ENCODE data around the gene AP5Z1.

AP5Z1 gene

DNA sequence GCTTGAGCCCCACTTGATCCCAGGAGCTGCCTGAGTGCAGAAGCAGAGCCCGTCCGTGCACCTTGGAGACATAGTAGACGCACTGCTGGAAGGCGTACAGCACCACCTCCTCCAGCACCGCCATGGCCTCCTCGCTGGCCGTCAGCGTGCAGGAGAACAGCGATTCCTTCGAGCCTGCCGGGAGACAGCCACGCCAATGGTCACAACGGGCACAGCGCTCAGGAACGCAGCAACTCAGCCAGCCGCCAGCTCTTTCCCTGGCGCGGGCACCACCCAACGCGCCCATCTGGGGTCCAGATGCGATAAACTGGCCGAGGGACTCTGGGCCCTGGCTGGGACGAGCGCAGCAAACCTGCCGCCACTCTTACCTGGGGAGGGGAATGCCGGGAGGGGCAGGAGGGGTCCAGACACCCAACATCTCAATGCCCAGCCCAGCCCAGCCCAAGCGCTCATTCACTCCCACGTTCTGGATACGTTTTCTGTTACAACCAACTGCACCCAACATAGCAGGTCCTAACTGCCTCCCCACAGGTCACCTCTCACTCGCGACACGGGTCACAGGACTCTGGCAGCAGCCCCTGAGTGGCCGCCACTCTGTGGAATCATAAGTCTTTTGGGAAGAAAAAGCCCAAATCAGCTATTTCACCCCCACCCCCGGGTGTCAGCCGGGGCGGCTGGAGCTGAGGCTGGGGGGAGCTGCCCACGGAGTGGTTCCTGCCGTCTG, 41.9 kb downstream of the AP5Z1 start:
- Histone ChIP-seq H3K4me1 (ENCODE audit: insufficient read depth, low read length, severe bottlenecking) (no peaks in the 10 kb centered on the region), H3K9me3 (ENCODE audit: low read length) (no peaks in the 10 kb centered on the region), H3K4me2 (ENCODE audit: low read length) (no peak overlapping the region), H2AFZ (ENCODE audit: low read length) (no peak overlapping the region), H3K27ac (ENCODE audit: low read depth, low read length, poor library complexity, severe bottlenecking) (no peak overlapping the region), H3K36me3 (ENCODE audit: insufficient read depth, low read length) (no peaks in the 10 kb centered on the region), H3K9ac (ENCODE audit: low read length) (no peak overlapping the region), H3K27me3 (ENCODE audit: insufficient read depth, low read length) (peaks cover 4% of the 10 kb centered on the region; the same call in 1 of the 2 replicates), H3K4me3 (ENCODE audit: low read depth, low read length, poor library complexity, severe bottlenecking) (no peak overlapping the region), H3F3A (ENCODE audit: insufficient read depth, low read length) (no peaks in the 10 kb centered on the region), H4K20me1 (ENCODE audit: insufficient read depth, low read length) (no peaks in the 10 kb centered on the region), H3K9me2 (ENCODE audit: low read depth, low read length) (no peaks in the 10 kb centered on the region), H3K79me2 (ENCODE audit: insufficient read depth, low read length) (no peaks in the 10 kb centered on the region)
- TF ChIP-seq CTCF (IDR thresholded peaks at IDR 0.05; ENCODE audit: low read length), result no peak
- TF ChIP-seq EZH2 (IDR thresholded peaks at IDR 0.05; ENCODE audit: borderline replicate concordance, low read length), result no peak

GRCh38 chr7:4818000-4818794, 42.8 kb downstream of the AP5Z1 start:
- H3F3A ChIP-seq (ENCODE audit: insufficient read depth, low read length), result no peaks in the 10 kb centered on the region
- H2AFZ ChIP-seq (ENCODE audit: low read length), result no peak overlapping the region
- no peak overlapping the region for H3K27ac ChIP-seq (ENCODE audit: low read depth, low read length, poor library complexity, severe bottlenecking)

More at GRCh38 chr7:4818000-4818794, 42.8 kb downstream of the AP5Z1 start:
- Histone ChIP-seq H3K4me2 (ENCODE audit: low read length) (no peak overlapping the region), H3K79me2 (ENCODE audit: insufficient read depth, low read length) (no peaks in the 10 kb centered on the region), H3K36me3 (ENCODE audit: insufficient read depth, low read length) (no peaks in the 10 kb centered on the region), H3K4me3 (ENCODE audit: low read depth, low read length, poor library complexity, severe bottlenecking) (no peak overlapping the region), H3K27me3 (ENCODE audit: insufficient read depth, low read length) (peaks cover under 1% of the 10 kb centered on the region; the same call in 1 of the 2 replicates), H3K9me2 (ENCODE audit: low read depth, low read length) (no peaks in the 10 kb centered on the region), H3K9ac (ENCODE audit: low read length) (no peak overlapping the region), H4K20me1 (ENCODE audit: insufficient read depth, low read length) (no peaks in the 10 kb centered on the region), H3K9me3 (ENCODE audit: low read length) (no peaks in the 10 kb centered on the region), H3K4me1 (ENCODE audit: insufficient read depth, low read length, severe bottlenecking) (no peaks in the 10 kb centered on the region)
- TF ChIP-seq CTCF (IDR thresholded peaks at IDR 0.05; ENCODE audit: low read length) (no peak), EZH2 (IDR thresholded peaks at IDR 0.05; ENCODE audit: borderline replicate concordance, low read length) (no peak)

Measured in OCI-LY1 (cell line).